Mesenchymal stem cell (in vitro differentiated cells and primary cell): Measurements from ENCODE around the gene PPP1R13B.
A peak's percentile ranks its signal among the peaks of the same experiment; 100 is the strongest.

Source experiments
- DNase-seq: peaks from one replicate; pipeline ENCODE4 v3.0.0-alpha.2; 2013
- H2AFZ ChIP-seq: one replicate; pipeline ENCODE4 v1.6.1; 2013; ENCODE audit warnings: low read depth, mild to moderate bottlenecking, control low read depth, inconsistent platforms, low read length, moderate library complexity
- H2AK5ac ChIP-seq: 2 replicates; pipeline ENCODE4 v1.6.1; 2013; ENCODE audit warnings: low read length, moderate library complexity, mild to moderate bottlenecking, inconsistent platforms; ENCODE audit not compliant: severe bottlenecking
- H2BK120ac ChIP-seq: one replicate; pipeline ENCODE4 v1.6.1; 2013; ENCODE audit warnings: low read depth, mild to moderate bottlenecking, inconsistent platforms, low read length, moderate library complexity
- H2BK12ac ChIP-seq, 2 experiments: one replicate each; pipeline ENCODE4 v1.6.1; 2013; ENCODE audit warnings: inconsistent platforms in 2 of 2, low read length in 2 of 2, mild to moderate bottlenecking in 2 of 2, moderate library complexity in 2 of 2, control low read depth in 1 of 2
- H2BK15ac ChIP-seq: one replicate; pipeline ENCODE4 v1.6.1; 2013; ENCODE audit warnings: mild to moderate bottlenecking, low read depth, inconsistent platforms; ENCODE audit not compliant: poor library complexity, severe bottlenecking
- H2BK5ac ChIP-seq: 2 replicates; pipeline ENCODE4 v1.6.1; 2013; ENCODE audit warnings: low read depth, mild to moderate bottlenecking, low read length, control low read depth, inconsistent platforms; ENCODE audit not compliant: poor library complexity, severe bottlenecking
- H3K14ac ChIP-seq, 2 experiments: one replicate each; pipeline ENCODE4 v1.6.1; 2013; ENCODE audit warnings: inconsistent platforms in 2 of 2, low read length in 2 of 2, control low read depth in 1 of 2, mild to moderate bottlenecking in 1 of 2, moderate library complexity in 1 of 2
- H3K18ac ChIP-seq, 2 experiments: one replicate each; pipeline ENCODE4 v1.6.1; 2013; ENCODE audit warnings: inconsistent platforms in 2 of 2, low read length in 2 of 2, control low read depth in 1 of 2, low read depth in 1 of 2, mild to moderate bottlenecking in 1 of 2
- H3K23ac ChIP-seq, 2 experiments: one replicate each; pipeline ENCODE4 v1.6.1; 2013; ENCODE audit warnings: inconsistent platforms in 2 of 2, low read length in 2 of 2, mild to moderate bottlenecking in 2 of 2, moderate library complexity in 2 of 2, control low read depth in 1 of 2
- H3K27ac ChIP-seq: 2 replicates; pipeline ENCODE4 v1.5.1; 2013; ENCODE audit warnings: mild to moderate bottlenecking, moderate library complexity, low read length, control low read depth, inconsistent platforms; ENCODE audit not compliant: poor library complexity, severe bottlenecking
- H3K27me3 ChIP-seq, 2 experiments: 2 replicates each; pipeline versions ENCODE4 v1.6.1 to v1.7.0; 2013; ENCODE audit warnings: low read length in 2 of 2, mild to moderate bottlenecking in 2 of 2, moderate library complexity in 2 of 2, control low read depth in 1 of 2, inconsistent platforms in 1 of 2; ENCODE audit not compliant: control insufficient read depth in 1 of 2, insufficient read depth in 1 of 2
- H3K36me3 ChIP-seq, 2 experiments: 2 replicates each; pipeline versions ENCODE4 v1.6.1 to v1.7.0; 2013; ENCODE audit warnings: low read length in 2 of 2, control low read depth in 1 of 2, inconsistent platforms in 1 of 2, low read depth in 1 of 2, mild to moderate bottlenecking in 1 of 2; ENCODE audit not compliant: insufficient read depth in 2 of 2, control insufficient read depth in 1 of 2
- H3K4ac ChIP-seq, 2 experiments: one replicate each; pipeline ENCODE4 v1.6.1; 2013; ENCODE audit warnings: inconsistent platforms in 2 of 2, low read length in 2 of 2, mild to moderate bottlenecking in 2 of 2, moderate library complexity in 2 of 2, control low read depth in 1 of 2, low read depth in 1 of 2
- H3K4me1 ChIP-seq: 2 replicates; pipeline ENCODE4 v1.6.1; 2013; ENCODE audit warnings: low read depth, low read length, control low read depth; ENCODE audit not compliant: control insufficient read depth, insufficient read depth
- H3K4me2 ChIP-seq: 2 replicates; pipeline ENCODE4 v1.6.1; 2013; ENCODE audit warnings: low read length, mild to moderate bottlenecking, inconsistent platforms; ENCODE audit not compliant: poor library complexity, severe bottlenecking
- H3K4me3 ChIP-seq, 2 experiments: 2 replicates each; pipeline versions ENCODE4 v1.5.1 to v1.7.0; 2013; ENCODE audit warnings: low read length in 2 of 2, mild to moderate bottlenecking in 2 of 2, control low read depth in 1 of 2, low read depth in 1 of 2; ENCODE audit not compliant: insufficient read depth in 1 of 2
- H3K79me1 ChIP-seq: replicated peaks from 2 replicates; pipeline ENCODE4 v1.6.1; 2013; ENCODE audit warnings: mild to moderate bottlenecking, control low read depth, low read length, inconsistent platforms; ENCODE audit not compliant: poor library complexity, severe bottlenecking
- H3K9ac ChIP-seq: 2 replicates; pipeline ENCODE4 v1.7.0; 2013; ENCODE audit warnings: mild to moderate bottlenecking, low read length, moderate library complexity
- H3K9me3 ChIP-seq: 2 replicates; pipeline ENCODE4 v1.7.0; 2013; ENCODE audit warnings: mild to moderate bottlenecking, low read length; ENCODE audit not compliant: control insufficient read depth
- H4K8ac ChIP-seq: one replicate; pipeline ENCODE4 v1.6.1; 2013; ENCODE audit warnings: inconsistent platforms, mild to moderate bottlenecking, low read length, moderate library complexity
- H4K91ac ChIP-seq: one replicate; pipeline ENCODE4 v1.6.1; 2013; ENCODE audit warnings: mild to moderate bottlenecking, low read length, inconsistent platforms
- WGBS: methylation state at CpG from one replicate; pipeline ENCODE4 v1.1.7; 2013; ENCODE audit warnings: mixed read lengths; 5-methylcytosine and 5-hydroxymethylcytosine counted together

The PPP1R13B gene

DNA sequence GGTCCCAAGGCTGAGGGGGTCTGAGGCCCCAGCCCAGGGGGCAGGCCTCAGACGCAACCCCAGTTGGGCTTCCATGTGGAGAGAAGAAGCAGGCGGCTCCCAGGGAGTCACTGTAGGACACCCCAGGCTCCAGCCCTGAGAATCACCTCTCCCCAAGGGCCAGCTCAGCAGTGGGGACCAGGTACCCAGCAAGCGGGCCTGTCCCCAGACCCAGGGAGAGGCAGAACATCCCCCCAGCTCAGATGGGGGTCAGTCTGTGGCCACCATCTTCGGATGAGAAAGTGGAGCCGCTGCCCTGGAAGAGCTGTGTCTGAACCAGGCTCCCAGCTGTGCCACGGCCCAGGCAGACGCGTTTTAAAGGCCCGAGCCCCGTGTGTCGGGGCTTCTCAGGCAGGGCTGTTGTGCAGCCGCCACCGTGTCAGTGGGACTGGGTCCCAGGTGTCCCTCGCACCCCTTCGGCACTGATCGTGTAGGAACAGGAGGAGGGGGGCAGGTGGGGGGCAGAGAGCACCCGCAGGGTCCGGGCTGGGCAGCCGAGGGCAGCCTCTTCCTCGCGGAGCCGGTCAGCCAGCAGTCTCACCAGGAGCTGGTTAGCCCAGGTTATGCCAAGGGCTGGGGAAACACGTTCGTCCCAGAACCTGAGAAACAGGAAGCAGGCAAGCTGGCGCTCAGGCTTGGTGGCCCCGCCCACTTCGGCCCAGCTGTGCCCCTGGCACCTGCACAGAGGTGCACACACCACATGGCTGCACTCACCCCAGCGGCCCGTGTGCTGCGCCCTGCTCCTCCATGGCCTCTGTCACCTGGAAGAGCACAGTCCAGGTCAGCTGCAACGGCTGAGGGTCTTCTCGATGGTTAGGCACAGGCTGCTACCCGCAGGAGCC lies 148.8 kb downstream of the PPP1R13B start:
- peak overlapping the region in 1 of 2 experiments; percentile 50 for H3K4ac ChIP-seq
- no peak overlapping the region for H3K27ac ChIP-seq
- H4K91ac ChIP-seq = no peak overlapping the region
- DNase-seq = no peak
- peaks cover 64% of the 10 kb centered on the region for H3K79me1 ChIP-seq
- no peak overlapping the region for H2BK15ac ChIP-seq
- no peak overlapping the region for H2BK120ac ChIP-seq
- peaks cover 76 to 83% of the 10 kb centered on the region in 2 experiments for H3K36me3 ChIP-seq
- H3K27me3 ChIP-seq = no peaks in the 10 kb centered on the region
- WGBS = 96% methylated on average over 33 of the region's 33 CpGs
- H3K9ac ChIP-seq = no peak overlapping the region
- H3K9me3 ChIP-seq = no peaks in the 10 kb centered on the region
- peak overlapping the region in 1 of 2 experiments; percentile 68 for H2BK12ac ChIP-seq
- H3K23ac ChIP-seq = no peak overlapping the region
- no peak overlapping the region for H3K4me3 ChIP-seq
- H2BK5ac ChIP-seq = no peak overlapping the region
- H3K14ac ChIP-seq = no peak overlapping the region
- no peak overlapping the region for H2AFZ ChIP-seq
- H4K8ac ChIP-seq = peak overlapping the region; percentile 71
- H3K4me2 ChIP-seq = no peak overlapping the region
- H2AK5ac ChIP-seq = no peak overlapping the region
- H3K18ac ChIP-seq = peak overlapping the region in 1 of 2 experiments; percentile 55
- peaks cover 47% of the 10 kb centered on the region for H3K4me1 ChIP-seq

DNA sequence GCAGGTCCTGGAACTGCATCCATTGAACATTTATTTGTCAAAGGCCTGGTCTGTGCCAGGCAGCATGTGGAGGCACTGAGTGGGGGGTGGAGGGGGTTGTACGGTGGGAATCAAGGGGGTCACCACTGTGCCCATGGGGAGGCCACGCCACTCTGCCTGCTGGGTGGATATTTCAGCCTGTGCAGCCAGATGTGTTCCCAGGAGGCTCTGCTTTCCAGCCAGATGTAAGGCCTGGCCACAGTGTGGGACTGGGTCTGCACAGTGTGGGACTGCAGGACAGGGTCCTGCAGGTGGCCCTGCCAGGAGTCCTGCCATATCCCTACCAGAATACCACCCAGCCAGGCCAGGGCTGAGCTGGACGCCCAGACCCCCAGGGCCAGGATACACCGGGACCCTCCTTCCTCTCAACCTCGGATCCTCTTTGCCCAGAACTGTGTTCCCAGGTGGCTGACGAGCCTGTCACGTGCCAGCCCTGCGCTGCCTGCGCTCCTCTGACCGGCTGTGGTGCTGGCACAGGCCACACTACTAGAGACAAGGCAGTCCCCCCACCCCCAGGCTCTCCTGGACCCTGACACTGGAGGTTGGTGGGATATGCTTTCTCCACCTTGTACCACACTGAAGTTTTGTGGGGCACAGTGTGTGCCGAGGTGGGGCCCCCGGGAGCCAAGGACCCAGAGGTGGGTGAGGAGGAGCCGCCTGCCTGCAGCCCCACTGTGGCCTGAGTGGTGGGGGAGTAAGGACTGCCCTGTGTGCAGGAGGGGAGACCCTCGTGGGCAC lies 149.6 kb downstream of the PPP1R13B start:
- WGBS = 95% methylated on average over 14 of the region's 14 CpGs
- peak overlapping the region; percentile 53 for H3K9ac ChIP-seq

GRCh38 chr14:103697206-103697602 lies 150.2 kb downstream of the PPP1R13B start:
- H3K18ac ChIP-seq = peak overlapping the region in 1 of 2 experiments; percentile 76
- no peaks in the 10 kb centered on the region for H3K27me3 ChIP-seq
- H2AFZ ChIP-seq = no peak overlapping the region
- no peak overlapping the region for H4K91ac ChIP-seq
- H2BK5ac ChIP-seq = no peak overlapping the region
- H3K9me3 ChIP-seq = no peaks in the 10 kb centered on the region
- peak overlapping the region; percentile 53 for H3K9ac ChIP-seq
- H2AK5ac ChIP-seq = no peak overlapping the region
- 79% methylated on average over 3 of the region's 3 CpGs for WGBS
- H3K27ac ChIP-seq = peak overlapping the region; percentile 15
- H3K4ac ChIP-seq = peak overlapping the region in 1 of 2 experiments; percentile 59
- peaks cover 62% of the 10 kb centered on the region for H3K79me1 ChIP-seq
- H3K36me3 ChIP-seq = peaks cover 76 to 81% of the 10 kb centered on the region in 2 experiments
- H2BK15ac ChIP-seq = no peak overlapping the region
- no peak overlapping the region for H3K4me3 ChIP-seq
- no peak overlapping the region for H4K8ac ChIP-seq
- H2BK12ac ChIP-seq = peak overlapping the region in 1 of 2 experiments; percentile 25
- peaks cover 51% of the 10 kb centered on the region for H3K4me1 ChIP-seq
- H2BK120ac ChIP-seq = no peak overlapping the region
- no peak overlapping the region for H3K14ac ChIP-seq
- H3K4me2 ChIP-seq = no peak overlapping the region
- no peak for DNase-seq
- no peak overlapping the region for H3K23ac ChIP-seq

More for the DNA sequence above, 149.6 kb downstream of the PPP1R13B start:
- H4K91ac ChIP-seq = peak overlapping the region; percentile 37
- peak overlapping the region in 1 of 2 experiments; percentile 68 for H2BK12ac ChIP-seq
- H3K23ac ChIP-seq = no peak overlapping the region
- H3K4me1 ChIP-seq = peaks cover 48% of the 10 kb centered on the region
- no peak overlapping the region for H2BK120ac ChIP-seq
- H3K4me3 ChIP-seq = no peak overlapping the region
- H2AFZ ChIP-seq = no peak overlapping the region
- H3K27ac ChIP-seq = no peak overlapping the region
- H3K4me2 ChIP-seq = no peak overlapping the region
- H3K4ac ChIP-seq = no peak overlapping the region
- no peak overlapping the region for H4K8ac ChIP-seq
- H3K9me3 ChIP-seq = no peaks in the 10 kb centered on the region
- H2BK15ac ChIP-seq = no peak overlapping the region
- H2AK5ac ChIP-seq = no peak overlapping the region
- peaks cover 63% of the 10 kb centered on the region for H3K79me1 ChIP-seq
- H3K36me3 ChIP-seq = peaks cover 76 to 83% of the 10 kb centered on the region in 2 experiments
- H3K27me3 ChIP-seq = no peaks in the 10 kb centered on the region
- peak overlapping the region in 1 of 2 experiments; percentile 72 for H3K14ac ChIP-seq
- peak overlapping the region in 1 of 2 experiments; percentile 55 for H3K18ac ChIP-seq
- DNase-seq = no peak
- H2BK5ac ChIP-seq = no peak overlapping the region
